Stimulated activated CD4-positive, alpha-beta T cell treated with anti-CD3 and anti-CD28 coated beads, Interleukin-1b, Interleukin-23, amount 100 ng/mL, for 1 hour (primary cell): ENCODE data around the gene ARVCF.
"Not testable (repeated sequence)": the region's sequence is repeated elsewhere in the genome, so short reads cannot be mapped to it uniquely, and the experiment has no call there.

Experiments
- DNase-seq, 2 donors: peaks; one replicate each; pipeline ENCODE4 v3.0.0-alpha.2; 2020; ENCODE audit warnings: low read depth in 2 of 2

ARVCF gene

DNA sequence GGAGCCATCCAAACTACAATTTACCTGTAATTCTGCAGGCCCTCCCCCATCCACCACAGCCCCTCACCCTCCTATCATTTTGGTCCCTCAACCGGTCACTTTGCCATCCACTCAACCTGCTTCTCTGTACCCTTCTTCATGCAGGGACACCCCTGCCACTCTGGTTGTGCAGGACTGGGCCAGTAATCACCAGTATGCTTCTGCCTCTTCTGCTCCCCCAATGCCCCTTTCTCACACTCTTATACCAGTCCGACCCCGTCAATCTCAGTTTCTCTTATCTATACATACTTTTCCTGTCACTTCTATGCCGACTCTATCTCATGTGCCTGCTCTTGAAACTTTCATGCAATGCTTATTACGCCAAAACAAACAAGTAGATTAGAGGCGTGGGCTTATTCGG lies 80.1 kb downstream of the ARVCF start:
- DNase-seq, result no peak

DNA sequence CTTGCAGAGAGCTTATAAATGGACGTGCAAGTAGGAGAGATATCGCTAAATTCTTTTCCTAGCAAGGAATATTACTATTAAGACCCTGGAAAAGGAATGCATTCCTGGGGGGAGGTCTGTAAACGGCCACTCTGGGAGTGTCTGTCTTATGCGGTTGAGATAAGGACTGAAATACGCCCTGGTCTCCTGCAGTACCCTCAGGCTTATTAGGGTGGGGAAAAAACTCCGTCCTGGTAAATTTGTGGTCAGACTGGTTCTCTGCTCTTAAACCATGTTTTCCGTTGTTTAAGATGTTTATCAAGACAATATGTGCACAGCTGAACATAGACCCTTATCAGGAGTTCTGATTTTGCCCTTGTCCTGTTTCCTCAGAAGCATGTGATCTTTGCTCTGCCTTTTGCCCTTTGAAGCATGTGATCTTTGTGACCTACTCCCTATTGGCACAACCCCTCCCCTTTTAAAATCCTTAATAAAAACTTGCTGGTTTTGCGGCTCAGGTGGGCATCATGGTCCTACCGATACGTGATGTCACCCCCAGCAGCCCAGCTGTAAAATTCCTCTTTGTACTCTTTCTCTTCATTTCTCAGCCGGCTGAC lies 81.4 kb downstream of the ARVCF start:
- DNase-seq, result not testable (repeated sequence)

DNA sequence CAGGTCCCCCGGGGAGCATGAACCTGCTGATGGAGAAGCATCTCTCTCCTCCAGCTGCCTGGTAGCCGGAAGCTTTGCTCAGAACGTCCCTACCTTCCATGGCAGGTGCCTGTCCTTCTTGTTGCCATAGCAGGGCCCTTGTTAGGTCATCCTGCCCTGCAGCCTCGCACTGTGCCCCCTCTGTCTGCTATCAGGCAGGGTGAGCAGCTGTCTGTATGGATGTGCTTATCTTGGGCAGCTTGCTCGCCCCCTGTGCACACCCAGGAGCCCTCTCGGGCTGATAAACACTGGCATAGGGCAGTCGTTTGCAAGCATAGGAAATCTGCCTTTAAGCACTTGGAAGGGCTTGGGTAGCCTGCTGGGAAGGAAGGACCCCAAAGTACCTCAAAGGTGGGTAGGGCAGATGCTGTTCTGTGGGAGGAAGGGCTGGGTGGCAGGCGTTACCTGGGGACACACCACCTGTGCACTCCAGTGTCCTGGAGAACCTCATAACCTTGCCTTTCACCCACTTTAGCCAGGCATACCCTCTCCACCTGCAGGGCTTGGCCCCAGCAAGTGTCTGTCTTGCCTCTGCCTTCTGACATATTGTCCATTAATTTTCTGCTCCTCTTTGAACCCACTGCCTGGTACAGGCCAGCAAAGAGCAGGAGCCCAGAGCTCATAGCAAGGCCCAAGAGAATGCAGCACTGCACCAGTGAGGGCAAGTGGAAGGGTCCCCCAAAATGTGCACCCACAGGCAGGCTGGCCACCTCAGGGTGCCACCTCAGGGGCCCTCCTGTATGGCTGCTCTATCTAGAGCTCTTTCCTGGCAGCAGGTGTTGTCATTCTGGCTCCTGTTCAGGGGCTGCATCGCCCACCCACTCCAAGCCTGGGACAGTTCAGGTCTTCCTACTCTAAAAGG lies 83.0 kb downstream of the ARVCF start:
- no peak for DNase-seq

DNA sequence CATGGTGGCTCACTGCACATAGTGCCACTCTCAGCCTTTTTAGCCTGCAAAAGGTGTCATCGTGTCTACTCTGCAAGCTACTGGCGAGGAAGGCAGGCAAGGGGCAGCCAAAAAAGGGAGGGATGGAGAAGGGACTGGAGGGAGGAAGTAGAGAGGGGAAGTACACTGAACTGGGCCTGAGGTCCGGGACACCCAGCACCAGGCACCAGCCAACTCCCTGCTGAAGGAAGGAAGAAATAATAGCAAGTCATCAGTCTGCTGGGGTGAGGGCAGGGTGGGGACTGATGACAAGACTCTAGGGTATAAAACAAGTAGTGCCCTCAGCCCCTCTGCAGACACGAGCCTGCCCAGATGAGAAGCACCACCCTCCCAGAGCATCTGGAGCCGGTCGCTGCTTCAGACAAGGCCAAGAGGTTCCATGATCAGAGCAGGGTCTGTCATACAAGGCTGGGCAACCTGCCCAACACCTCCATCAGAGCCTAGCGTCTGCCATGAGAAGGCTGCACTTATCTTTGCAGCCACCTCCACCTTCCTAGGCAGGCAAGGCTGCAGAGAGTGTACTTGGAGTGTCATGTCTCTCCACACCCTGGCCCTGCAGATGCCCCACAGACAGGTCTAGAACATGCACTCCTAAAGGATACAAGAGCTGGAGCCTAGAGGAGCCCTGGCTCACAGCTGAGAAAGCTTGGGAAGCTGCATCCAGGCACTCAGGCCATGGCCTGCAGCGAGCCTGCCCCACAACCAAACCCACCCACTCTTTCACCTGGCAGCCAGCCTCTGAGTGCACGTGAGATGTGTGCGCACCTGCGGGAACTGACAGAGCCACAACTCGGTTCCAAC lies 84.0 kb downstream of the ARVCF start:
- DNase-seq, result no peak

DNA sequence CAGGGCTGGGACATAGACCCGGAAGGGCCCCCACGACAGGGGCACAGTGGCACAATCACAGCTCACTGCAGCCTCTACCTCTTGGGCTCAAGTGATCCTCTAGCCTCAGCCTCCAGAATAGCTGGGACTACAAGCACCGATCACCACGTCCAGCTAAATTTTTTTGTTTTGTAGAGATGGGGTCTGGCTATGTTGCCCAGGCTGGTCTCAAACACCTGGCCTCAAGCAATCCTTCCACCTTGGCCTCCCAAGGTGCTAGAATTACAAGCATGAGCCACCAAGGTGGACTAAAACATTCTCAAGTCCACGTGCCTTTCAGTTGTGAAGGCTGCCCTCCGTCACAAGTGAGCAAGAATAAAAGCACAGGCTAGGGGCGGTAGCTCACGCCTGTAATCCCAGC lies 85.1 kb downstream of the ARVCF start:
- DNase-seq, result no peak

DNA sequence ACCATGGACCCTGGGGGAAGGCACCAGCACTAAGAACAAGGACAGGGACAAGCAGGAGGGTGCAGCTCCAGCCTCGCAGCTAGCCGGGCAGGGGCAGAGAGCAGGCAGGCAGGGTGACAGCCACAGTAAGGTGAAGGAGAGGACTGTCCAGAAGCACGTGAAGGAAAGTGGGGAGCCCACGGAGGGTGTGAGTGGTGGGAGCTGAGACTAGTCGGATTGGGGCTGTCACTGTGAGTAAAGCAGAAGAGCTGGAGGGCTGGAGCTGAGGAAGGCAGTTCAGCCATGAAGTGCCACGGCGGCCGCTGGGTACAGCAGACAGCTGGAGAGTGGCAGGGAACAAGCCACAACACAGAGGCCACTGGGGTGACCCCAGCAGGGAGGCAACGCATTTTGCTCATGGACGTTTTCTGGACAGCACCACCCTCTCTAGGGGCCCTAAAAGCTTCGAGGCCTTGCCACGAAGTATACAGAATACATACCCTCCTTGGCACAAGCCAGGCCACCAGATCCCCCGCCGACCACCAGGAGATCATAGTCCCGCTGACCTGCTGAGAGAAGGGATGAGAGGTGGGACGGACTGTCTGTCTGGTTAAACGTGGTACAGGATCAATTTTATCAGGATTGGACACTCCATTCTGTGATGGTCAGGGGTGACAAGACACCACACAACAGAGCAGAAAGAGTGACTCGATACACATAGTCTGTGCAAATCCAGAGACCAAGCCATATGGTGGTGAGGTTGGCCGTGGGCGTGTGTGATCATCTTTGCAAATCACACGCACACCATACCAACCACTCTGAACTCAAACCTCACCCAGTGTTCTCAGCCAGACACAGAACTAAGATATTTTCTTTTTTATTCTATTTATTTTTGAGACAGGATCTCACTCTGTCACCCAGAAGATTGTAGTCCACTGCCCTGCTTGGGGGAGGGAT lies 85.8 kb downstream of the ARVCF start:
- no peak for DNase-seq

DNA sequence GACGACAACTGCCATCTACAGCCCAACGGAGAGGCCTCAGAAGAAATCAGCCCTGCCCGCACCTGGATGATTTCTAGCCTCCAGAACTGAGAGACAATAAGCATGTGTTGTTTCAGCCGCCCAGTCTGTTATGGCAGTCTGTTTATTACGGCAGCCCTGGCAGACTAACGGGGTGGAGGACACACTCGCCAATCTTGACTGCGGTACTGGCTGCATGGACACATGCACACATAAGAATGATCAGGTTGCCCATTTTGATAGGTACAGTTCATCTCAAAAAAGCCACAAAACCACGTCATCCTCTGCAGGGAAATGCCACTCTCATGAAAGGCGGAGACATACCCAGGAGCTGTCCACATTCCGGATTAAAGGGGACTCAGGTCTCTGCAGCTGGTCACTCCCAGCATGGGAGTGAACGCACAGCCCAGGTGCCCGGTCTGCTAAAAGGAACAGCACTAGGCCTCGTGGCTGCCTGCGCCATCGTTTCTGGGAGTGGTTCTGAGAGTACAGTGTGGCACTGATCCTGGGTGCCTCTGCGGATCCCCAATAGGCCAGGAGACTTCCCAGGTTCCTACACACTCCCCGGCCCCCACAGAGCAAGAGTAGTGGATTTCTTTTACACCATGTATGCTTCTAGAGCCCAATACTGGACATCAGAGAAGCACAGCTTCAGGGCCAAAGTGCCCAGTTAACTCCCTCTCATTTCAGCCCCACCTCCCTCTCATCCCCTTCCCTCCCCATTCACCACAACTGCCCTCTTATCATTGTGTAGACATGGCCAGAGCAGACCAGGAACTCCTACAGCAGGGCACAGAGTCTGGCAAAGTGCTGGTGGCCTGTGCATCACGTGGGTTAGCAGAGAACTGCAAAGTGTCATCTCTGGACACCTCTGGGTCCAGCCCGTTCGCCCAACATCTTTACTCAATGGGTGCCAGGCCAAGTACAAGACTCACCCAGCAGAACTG lies 86.8 kb downstream of the ARVCF start:
- DNase-seq, result no peak

DNA sequence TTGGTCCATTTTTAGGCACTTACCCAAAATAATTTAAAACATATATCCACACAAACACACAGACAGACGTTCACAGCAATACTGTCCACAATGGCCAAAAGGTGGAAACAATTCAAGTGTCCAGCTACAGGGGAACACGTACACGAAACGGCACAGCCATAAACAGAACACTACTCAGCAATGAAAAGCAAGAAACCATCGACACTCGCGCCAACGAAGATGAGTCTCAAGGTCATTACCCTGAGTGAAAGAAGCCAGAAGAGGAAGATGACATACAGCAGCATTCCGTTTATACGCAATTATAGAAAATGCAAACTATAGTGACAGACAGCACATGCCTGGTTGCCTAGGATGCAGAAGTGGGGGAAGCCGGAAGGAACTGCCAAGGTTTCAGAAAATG lies 88.4 kb downstream of the ARVCF start:
- no peak for DNase-seq

DNA sequence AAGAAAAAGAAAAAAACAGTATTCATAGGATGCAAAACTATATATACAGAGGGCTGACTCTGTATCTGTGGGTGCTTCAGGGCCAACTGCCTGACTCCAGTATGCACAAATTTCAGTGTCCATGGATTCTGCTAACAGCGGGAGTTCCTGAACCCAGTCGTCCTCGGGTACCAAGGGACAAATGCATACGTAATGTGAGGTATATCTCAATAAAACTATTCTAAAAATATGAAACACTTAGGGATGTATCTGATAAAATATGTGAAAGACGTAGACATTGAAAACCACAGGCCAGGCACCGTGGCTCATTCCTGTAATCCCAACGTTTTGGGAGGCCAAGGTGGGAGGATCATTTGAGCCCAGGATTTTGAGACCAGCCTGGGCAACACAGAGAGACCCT lies 88.9 kb downstream of the ARVCF start:
- no peak for DNase-seq

DNA sequence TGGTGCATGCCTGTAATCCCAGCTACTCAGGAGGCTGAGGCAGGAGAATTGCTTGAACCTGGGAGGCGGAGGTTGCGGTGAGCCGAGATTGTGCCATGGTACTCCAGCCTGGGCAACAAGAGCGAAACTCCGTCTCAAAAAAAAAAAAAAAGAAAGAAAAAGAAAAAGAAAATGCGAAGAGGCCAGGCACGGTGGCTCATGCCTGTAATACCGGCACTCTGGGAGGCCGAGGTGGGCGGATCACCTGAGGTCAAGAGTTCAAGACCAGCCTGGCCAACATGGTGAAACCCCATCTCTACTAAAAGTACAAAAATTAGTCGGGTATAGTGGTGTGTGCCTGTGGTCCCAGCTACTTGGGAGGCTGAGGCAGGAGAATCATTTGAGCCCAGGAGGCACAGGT lies 90.6 kb downstream of the ARVCF start:
- DNase-seq, result not testable (repeated sequence)

DNA sequence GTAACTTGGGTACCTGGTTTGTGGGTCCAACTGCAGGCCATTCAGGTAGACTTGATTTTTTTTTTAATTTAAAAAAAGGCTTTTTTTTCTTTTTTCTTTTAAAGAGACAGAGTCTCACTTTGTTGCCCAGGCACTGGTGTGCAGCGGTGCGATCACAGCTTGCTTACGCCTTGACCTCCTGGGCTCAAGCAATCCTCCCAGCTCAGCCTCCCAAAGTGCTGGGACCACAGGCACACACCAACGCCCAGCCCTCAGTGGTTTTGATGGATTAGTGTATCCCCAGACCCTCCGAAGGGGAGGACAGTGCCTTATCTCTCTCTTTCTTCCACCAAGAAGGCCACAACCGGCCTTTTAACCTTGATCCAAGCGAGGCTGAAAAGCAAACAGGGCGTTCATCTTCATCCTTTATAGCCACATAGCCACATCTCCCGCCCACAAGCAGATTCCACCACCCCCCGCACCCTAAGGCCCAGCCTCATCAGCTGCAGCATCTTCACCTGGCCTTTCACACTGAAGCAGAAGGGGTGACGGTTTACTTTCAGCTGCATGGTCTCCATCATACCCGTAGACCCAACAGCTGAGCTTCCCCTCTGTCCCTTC lies 92.6 kb downstream of the ARVCF start:
- DNase-seq, result no peak

DNA sequence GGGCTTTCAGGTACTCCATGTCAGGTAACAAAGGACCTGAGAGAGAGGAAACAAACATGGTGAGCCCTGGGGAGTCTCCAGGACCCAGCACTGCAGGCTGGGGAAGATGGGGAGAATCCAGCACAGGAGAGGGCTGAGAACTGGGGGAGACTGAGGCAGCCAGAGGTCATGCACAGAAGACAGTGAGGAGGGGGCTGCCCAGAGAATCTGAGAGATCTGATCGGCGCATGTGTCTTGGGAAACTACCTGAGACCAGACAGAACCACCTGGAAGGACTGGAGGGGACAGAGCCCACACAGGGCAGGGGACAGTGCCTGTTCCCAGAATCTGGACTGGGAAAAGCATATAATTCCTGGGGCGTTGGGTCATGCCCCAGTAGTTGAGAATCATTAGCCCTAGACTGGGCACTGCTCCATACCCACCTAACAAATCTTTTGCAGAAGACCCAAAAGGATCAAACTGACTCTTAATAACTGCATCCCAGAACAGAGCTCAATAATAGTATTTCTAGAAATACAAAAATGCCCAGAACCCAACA lies 95.0 kb downstream of the ARVCF start:
- no peak for DNase-seq
